UCSD-AML1 (cell line): Measurements from ENCODE around the gene PLCL1.
"Not testable (repeated sequence)": the region's sequence is repeated elsewhere in the genome, so short reads cannot be mapped to it uniquely, and the experiment has no call there.

ENCODE experiments used
- DNase-seq: peaks from one replicate; lab custom pipeline; 2025; ENCODE audit not compliant: unreplicated experiment; lab: John Stamatoyannopoulos, UW

The PLCL1 gene

DNA sequence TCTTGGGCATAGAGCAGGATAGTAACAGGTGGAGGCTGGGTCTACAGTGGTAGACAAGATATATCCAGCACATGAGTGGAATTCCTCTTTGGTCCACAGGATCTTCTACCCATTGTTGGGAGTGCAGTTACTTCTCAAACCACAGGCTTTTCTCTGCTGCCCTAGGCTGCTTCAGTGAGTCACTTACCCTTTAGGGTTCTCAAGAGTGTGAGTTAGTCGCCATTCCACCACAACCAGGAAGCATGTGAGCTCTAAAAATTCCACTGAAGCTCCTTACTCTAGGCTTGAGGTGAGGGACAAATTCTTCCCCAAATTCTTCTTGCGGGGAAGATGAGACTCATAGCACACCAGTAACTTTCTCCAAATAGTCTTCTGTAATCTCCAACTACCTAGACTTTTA, 189.4 kb downstream of the PLCL1 start:
- no peak for DNase-seq

DNA sequence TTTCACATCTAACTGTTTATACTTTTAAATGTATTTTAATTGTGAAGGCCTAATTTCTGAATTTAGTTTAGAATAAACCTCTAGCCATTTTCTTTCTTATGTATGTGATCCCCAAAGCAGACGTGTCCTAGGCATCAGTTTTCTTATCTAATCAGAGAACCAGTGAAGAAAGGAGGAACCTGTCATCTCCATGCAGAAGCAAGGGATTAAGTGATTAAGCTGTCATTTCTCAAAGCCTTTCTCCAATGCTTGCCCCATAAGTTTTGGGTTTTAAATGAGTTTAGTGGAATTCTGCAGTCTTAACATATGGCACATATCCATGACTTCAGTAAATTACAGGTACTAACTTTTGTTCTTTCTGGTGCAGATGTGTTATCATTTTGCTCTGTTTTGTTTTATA, 190.4 kb downstream of the PLCL1 start:
- no peak for DNase-seq

DNA sequence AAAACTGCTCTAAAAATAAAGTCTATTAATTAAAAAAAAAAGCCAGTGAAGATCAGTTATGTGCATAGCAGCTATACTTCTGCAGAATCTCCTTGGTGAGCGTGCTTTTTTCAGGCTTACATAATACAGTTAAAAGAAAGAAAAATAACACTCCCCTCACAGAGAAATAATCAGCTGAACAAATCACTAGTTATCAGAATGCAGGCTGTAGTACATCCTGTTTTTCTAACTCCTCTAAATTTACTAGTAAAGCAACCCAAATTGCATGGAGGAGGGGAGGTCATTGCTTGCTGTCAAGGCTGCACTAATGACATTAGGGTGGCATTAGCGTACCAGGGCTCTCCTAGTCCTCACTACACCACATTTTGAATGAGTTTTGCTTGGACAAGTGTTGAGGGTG, 192.2 kb downstream of the PLCL1 start:
- no peak for DNase-seq

DNA sequence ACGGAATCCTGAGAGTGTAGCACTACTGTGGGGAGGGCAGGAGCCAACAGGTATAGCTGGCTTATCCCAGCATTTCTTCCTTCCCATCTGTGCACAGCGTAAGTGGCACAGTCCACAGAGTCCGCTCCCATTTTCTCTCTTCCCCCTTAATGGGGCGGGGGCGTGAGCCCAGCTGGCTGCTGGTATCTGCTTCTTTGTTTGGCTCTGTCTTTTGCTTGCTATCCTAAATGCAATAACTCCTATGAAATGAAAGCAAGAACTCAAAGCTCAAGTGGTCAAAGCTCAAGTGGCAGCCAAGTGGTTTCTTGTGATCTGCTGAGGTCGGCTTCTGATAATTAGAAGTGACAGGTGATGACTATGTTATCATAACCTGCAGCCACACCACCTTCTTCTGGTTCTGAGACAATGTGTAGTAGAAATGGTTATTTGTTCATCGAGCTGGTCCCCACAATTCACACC, 192.7 kb downstream of the PLCL1 start:
- no peak for DNase-seq

DNA sequence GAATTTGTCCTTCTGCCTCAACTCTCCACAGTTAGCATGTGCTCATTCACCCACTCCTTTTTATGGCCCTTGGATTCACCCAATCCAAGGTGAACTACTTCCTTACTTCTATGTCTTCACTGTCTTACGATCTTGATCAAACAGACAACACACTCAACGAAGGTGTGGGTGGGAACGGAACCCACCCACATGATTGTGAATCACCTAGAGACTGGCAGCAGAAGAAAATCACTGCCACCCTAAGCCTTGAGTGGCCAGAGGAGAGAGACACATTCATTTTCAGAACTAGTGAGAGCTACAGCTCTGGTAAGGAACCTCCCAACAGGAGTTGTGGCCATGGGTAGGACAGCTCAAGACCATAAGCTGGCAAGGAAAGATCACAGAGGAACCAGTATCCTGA, 194.3 kb downstream of the PLCL1 start:
- no peak for DNase-seq

DNA sequence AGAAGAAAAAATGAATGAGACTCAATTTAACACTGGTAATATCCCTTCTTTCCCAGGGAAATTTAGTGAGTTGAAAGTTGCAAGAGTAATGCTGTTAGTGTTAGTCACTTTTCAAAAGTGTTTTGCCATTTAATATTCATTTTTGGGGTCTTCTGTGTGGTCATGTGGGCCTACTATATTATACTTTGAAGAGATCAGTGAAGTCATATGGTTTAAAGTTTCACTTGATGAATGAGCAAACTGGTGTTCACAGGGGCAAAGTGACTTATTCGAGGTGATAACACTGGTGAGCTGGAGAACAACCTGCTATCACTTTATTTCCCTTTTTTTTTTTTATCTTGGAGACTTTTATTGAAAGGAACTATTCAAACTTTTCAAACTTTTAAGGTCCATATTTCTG, 196.0 kb downstream of the PLCL1 start:
- no peak for DNase-seq

DNA sequence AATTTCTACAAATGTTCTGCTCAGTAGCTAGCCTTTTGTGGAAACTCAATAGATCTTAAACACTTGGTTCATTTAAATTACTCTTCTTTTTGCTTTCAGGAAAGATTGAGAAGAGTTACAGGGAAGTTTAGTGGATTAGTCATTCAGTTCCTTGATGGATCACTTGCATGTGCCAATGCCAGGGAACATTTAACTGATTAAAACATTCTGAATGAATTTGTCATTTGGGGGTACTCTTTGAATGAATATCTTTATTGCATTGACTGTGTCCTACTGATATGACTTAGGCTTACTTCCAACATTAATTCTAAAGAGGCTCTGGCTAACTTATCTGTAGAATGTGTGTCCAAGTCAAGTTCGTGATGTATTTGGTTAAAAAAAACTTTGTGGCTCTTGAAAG, 199.8 kb downstream of the PLCL1 start:
- DNase-seq, result no peak

DNA sequence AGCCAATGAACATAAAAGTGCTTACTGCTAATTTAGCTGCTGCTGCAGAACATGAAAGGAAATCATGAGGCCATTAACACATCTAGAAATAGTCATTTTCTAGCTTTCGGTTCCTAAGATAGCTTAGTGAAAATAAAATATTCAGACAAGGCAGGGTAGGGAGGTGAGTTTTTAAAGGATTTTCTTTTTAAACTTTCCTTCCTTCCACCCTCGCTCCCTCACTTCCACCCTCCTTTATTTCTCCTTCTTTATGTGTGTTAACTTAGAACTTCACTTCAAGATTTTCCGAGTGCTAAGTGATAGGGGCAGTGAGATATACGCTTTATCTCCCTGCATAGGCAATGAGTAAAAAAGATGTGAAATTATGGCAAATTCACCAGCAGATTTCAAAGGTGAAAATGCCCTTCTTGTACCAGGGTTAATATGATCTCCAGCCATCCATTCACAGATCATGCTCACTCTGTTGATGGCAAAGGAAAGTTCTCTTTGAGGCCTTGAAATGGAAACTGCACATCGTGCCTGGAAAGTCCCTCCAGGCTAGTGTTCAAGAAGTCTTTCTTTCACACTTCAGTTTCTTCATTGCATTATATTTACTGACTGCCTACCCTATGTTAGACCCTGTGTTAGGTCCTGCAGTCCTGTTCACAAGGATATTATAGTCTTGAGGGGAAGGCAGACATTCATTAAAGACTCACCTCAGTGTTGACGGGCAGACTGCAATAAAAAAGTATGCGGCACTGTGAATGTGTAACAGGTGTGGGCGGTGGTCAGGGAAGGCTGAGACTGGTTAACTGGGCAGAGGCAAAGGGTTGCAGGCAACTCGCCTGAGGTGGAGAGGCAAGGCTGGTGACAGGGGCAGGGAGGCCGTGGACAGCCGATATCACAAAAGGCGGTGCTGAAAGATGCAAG, 200.8 kb downstream of the PLCL1 start:
- DNase-seq, result no peak

DNA sequence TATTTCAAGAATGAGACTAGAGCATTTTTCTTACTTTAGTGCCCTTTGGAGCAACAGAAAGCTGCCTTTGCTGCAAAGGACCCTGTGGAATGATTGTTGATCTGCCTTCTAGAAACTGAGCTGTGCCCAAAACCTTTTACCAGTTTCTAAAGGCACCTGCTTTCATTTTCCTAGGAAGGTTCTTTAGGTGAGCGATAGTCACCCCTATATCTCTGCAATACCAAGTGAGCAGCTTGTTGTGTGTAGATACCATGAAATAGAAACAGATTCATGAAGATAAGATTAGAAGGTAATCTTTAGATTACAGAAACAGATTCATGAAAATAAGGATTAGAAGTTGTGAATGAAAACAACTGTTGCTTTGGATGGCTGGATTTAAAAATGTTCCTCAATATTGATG, 202.3 kb downstream of the PLCL1 start:
- no peak for DNase-seq

DNA sequence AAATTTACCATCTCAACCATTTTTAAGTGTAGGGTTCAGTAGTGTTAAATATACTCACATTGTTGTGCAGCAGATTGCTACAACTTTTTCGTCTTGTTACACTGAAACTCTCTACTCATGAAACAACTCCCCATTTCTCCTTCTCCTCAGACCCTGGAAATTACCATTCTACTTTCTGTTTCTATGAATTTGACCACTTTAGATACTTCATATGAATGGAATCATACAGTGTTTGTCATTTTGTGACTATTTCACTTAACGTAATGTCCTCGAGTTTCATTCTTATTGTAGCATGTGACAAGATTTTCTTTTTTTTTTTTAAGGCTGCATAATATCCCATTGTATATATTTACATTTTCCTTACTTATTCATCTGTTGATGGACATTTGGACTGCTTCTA, 203.8 kb downstream of the PLCL1 start:
- no peak for DNase-seq

DNA sequence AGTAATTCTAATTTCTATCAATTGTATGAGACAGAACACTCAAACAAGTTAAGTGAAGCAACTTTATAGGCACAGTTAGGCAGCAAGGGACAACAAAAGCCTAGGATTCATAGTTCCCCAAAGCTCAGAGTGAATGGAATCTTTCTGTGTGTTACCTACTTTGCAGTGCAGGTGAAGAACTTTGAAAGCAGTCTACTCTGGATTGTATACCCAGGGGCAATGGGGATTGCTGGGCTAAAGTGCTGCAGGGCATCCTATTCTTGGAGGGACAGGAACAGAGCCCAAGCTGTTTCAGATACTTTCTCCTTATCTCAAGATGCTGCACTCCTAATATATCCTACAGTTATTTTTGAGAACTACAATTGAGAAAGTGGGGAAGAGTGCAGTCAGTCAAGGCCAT, 207.6 kb downstream of the PLCL1 start:
- DNase-seq, result no peak

DNA sequence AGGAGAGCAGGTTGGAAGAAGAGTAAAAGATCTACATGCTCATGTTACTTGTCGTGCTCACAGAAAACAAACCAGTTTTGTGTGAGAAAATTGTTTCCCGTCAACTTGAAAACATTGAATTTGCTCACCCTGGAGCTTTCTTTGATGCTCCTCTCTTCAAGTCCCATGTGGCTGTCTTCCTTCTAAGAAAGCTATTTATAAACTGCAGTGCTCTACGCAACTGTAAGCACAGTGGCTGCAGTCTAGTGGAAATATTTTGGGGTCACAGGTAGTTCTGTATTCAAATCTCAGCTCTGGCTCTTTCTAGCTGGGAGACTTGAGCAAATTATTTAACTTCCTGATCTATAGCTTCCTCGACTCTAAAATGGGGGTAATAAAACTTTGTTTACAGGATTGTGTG, 211.8 kb downstream of the PLCL1 start:
- no peak for DNase-seq

DNA sequence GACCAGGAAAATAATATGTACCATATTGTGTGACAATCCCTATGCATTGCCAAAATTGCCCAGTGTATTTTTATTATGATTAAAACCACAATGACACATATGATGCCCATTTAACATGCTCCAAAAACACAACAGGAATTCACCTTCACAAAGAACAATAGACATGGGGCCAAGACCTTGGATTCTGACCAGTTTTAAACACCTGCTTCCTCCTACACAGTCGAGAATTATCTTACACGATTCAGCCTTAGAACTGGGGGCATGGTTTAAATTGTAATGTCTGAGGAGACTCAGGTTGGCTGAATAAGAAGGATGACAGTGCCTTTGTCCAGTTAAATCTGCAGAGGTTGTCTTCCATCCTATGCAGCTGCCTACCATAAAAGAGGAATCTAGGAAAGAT, 212.7 kb downstream of the PLCL1 start:
- DNase-seq, result no peak

DNA sequence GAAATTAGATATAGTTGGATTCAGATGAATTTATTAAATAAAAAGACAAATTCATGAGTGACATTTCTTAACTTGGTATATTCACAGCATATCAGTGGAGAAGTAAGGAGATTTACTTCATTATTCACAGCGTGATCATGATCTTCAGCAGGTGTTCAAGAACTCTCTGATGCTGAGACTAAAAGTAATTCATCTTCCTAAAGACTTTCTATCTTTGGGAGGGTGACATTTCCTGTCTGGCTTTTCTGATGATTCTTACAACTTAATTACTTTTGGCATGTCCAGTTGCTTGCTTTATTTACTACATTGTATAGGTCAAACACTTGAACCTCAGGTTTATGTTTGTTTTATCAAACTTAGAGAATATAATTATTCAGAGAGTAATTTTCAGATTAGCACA, 224.6 kb downstream of the PLCL1 start:
- DNase-seq, result no peak

DNA sequence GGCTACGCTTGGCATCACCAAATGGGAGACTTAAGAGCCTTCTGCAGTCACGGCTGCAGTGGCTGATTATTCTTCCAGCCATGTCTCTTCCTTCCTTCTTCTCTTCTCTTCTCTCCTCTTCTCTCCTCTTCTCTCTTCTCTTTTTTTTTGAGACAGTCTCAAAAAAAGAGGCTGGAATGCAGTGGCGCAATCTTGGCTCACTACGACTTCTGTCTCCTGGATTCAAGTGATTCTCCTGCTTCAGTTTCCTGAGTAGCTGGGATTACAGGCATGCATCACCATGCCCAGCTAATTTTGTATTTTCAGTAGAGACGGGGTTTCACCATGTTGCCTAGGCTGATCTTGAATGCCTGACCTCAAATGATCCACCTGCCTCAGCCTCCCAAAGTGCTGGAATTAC, 225.2 kb downstream of the PLCL1 start:
- DNase-seq, result not testable (repeated sequence)

DNA sequence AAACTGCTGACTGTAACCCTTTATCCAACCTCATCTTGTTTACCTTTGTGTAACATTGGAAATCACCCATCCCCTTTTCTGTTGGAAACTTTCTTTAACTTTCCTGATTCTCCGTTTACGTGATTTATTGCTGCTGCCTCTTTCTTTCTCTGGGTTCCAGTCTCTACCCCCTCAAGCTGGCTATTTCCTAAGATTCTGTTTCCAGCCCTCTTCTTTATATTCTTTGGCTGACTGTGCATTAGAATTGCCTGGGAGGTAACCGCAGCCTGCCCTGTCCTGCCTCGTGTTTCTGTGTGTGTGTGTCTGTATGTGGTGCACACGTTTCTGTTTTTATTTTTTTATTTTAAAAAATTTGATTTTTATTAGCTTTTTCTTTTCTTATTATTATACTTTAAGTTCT, 229.2 kb downstream of the PLCL1 start:
- DNase-seq, result no peak

DNA sequence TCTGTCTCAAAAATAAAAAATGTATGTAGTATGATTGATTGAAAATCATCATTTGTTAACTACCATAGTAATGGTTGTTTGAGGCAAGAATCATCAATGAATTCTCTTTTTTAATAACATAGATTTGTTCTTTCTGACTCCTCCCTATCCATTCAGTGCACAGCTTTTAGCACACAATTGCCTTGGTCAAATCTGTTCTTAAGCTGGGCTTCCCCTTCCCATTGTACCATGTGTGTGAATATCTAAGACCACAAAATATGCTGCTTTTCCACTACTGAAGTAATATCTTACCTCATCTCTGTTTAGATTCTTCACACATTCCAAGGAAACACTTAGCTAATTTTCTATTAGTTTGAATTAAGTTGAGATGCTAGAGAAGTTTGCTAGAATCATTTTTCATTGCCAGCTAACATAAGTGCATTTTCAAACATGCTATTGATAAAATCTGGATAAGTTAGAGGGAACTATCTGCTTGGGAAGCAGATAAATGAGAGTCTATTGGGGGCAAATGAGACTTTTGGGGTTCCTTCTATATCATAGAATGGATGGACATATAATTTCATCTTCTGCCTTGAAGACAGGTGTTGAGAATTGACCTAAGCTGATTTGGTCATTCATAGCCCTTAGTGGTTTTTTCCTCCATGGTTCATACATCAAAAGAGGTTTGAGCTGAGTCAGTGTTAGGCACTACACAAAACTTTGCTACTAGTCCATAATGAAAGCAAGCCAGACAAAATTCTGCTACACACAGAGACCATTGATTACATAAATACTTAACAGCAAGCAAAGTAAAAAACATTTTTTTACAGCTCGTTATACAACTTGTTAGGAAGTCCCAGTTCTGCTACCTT, 231.9 kb downstream of the PLCL1 start:
- DNase-seq, result no peak

DNA sequence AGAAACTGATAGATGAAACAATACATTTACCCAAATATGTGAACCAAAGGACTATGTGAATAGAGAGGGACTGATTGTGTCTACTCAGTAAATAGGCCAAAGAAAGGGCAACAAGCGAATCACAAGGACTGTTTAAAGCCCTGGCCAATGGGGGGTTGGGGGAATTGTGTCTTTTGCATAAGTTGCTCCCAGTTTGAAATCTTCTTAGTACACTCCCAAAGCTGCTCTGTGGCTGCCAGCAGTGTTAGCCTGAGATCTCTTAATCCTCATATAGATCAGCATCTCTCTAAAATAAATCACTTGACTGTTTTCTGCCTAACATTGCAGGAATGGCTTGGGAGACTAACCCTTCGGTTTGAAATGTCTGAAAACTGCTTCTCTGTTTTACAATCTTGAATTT, 236.4 kb downstream of the PLCL1 start:
- no peak for DNase-seq

DNA sequence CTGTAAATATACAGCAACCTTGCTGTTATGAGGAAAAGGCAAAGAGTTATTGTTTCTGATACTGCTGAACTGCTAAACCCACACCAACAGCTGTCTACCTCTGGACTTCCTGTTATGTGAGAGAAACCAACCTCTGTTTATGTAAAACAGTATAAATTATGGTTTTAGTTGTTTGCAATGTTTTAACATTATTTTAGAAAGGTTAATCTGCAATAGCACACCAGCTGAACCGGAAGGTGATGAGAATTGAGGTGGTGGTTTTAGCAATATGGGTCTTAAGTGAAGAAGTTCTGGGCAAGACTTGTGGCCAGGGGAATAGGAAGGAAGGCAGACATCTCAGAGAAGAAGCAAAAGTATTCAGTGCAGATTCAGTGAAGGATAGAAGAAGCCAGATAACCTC, 237.8 kb downstream of the PLCL1 start:
- DNase-seq, result no peak

DNA sequence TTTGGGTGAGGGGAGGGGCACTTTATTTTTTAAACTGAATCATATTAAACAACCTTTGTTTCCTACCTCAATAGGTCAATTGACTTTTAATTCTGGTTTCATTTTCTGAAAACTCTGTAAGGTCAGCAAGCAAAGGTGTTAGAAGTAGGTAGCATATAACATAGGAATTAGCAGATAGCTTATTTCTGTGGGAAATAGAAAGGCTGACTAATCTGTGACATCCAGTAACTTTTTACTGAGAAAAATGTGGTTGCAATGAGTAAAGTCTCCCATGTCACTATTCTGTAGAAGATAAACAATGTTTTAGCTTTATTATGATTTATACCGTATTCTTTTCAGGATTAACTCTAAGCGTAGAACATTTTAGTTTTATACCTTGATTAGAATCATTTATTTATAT, 240.4 kb downstream of the PLCL1 start:
- no peak for DNase-seq

DNA sequence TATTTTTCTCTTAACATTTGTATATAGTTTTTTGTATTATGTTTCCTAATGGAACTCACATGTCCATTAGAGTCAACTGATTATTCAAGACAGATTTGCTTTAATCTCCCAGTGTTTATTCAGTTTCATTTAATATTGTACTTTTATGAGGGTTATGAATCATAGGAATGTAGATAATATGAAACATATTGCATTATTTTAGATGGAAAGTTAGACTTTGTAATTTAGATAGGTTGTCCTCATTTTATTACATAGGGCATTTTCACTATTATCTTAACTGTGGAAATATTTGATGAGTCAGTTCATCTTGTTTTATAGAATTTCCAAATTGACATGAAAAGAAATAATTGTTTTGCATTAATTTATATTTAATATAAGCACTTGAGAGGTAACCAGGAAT, 240.8 kb downstream of the PLCL1 start:
- DNase-seq, result no peak

DNA sequence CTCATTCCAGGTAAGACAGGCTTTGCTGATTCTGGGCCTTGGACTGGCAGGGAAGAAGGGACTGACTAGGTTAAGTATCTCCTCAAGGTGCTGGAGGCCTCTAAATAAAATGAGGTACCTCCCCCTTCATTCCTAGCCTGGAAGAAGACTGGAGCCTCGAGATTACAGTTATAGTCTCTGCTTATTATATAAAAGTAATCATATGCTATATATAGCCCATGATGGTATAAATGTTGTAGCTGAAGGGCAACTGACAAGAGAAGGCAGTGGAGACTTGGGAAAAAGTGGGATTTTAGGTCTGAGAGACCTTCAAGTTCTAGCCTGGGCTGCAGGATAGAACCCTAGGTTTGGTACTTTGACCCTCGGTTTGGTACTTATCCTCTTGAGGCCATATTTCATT, 248.3 kb downstream of the PLCL1 start:
- DNase-seq, result no peak
